Vagina (tissue), 2 donors: ENCODE data around the gene SORCS2.

Source experiments
- POLR2A ChIP-seq, 2 donors: fragments of 450-650 bp; IDR thresholded peaks; one replicate each; pipeline ENCODE4 v1.6.1; 2017; ENCODE audit warnings: antibody characterized with exemption in 2 of 2, mild to moderate bottlenecking in 2 of 2, moderate library complexity in 2 of 2
- POLR2AphosphoS5 ChIP-seq, 2 donors: sonication (generic); formaldehyde crosslinking; IDR thresholded peaks; one replicate each; pipeline ENCODE4 v1.9.0; 2017; ENCODE audit warnings: antibody characterized with exemption in 2 of 2, mild to moderate bottlenecking in 2 of 2, low read depth in 1 of 2; ENCODE audit not compliant: insufficient read depth in 1 of 2
- TF ChIP-seq, protein P1 (sequence below), 3 experiments: fragments of 450-650 bp in 2 of 3; fragments of 200-600 bp in 1 of 3; sonication (generic) in 1 of 3; IDR thresholded peaks; one replicate each; pipeline ENCODE4 v1.5.1; 2017 to 2019; ENCODE audit warnings: antibody characterized with exemption in 3 of 3, mild to moderate bottlenecking in 2 of 3, moderate library complexity in 2 of 3

DNA sequence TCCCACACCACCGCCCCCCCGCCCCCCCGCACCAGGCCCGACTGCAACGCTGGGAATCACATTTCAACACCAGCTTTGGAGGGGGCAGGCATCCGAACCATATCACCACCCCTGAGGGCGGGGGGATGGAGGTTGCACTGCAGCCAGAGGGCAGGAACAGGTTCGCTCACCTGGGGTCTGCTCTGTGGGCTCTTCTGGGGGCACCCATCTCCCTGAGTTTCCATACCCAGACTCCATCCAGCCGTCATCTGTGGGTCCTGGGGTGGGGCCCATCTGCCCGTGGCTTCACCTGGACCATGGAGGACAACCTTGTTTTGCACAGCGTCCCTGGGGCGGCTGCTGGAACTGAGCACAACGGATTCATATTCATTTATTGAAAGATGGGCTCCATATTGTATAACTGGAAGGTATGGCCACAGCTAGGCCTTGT lies 235.5 kb downstream of the SORCS2 start:
- TF ChIP-seq, protein P1, sequence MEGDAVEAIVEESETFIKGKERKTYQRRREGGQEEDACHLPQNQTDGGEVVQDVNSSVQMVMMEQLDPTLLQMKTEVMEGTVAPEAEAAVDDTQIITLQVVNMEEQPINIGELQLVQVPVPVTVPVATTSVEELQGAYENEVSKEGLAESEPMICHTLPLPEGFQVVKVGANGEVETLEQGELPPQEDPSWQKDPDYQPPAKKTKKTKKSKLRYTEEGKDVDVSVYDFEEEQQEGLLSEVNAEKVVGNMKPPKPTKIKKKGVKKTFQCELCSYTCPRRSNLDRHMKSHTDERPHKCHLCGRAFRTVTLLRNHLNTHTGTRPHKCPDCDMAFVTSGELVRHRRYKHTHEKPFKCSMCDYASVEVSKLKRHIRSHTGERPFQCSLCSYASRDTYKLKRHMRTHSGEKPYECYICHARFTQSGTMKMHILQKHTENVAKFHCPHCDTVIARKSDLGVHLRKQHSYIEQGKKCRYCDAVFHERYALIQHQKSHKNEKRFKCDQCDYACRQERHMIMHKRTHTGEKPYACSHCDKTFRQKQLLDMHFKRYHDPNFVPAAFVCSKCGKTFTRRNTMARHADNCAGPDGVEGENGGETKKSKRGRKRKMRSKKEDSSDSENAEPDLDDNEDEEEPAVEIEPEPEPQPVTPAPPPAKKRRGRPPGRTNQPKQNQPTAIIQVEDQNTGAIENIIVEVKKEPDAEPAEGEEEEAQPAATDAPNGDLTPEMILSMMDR (IDR thresholded peaks at IDR 0.05), result no peak
- TF ChIP-seq POLR2AphosphoS5 (IDR thresholded peaks at IDR 0.05; ENCODE audit: insufficient read depth in 1 of 2, low read depth in 1 of 2), result no peak
- no peak for TF ChIP-seq POLR2A (IDR thresholded peaks at IDR 0.05)
